CD4-positive, alpha-beta T cell treated with Interleukin-2 at 100 ng/mL for 4 hours (primary cell): ENCODE measurements around the gene DCHS1.
A peak's percentile ranks its signal among the peaks of the same experiment; 100 is the strongest.

Experiments used
- DNase-seq: peaks from one replicate; pipeline ENCODE4 v3.0.0-alpha.2; 2020; ENCODE audit warnings: low spot score

Gene DCHS1

DNA sequence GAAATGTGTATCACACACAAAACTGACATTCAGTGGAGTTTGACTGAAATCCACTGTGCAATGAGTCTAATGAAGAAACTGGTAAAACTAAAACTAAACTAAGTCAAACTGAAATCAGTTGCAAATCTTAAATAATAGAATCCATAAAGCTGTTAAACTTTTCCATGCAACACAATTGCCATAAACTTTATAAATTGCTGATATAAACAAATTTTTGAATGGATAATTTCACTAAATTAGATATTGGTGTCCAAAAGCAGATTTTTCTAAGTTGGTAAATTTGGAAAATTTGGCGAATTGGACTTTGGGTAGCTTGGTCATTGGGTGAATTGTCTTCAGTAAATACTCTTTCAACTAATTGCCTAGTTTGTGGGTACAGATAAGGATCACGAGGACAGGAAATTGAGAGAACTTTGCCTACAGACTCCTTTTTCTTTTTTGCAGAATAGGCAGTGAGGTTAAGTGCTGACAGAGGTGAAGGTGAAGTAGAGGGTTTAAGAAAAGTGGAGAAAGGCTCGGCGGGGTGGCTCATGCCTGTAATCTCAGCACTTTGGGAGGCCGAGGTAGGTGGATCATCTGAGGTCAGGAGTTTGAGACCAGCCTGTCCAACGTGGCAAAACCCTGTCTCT, 14.7 kb upstream of the DCHS1 start:
- DNase-seq, result peak; percentile 15

- DNase-seq, result peak; percentile 69
Observed at GRCh38 chr11:6667733-6668374, 12.2 kb upstream of the DCHS1 start.

DNA sequence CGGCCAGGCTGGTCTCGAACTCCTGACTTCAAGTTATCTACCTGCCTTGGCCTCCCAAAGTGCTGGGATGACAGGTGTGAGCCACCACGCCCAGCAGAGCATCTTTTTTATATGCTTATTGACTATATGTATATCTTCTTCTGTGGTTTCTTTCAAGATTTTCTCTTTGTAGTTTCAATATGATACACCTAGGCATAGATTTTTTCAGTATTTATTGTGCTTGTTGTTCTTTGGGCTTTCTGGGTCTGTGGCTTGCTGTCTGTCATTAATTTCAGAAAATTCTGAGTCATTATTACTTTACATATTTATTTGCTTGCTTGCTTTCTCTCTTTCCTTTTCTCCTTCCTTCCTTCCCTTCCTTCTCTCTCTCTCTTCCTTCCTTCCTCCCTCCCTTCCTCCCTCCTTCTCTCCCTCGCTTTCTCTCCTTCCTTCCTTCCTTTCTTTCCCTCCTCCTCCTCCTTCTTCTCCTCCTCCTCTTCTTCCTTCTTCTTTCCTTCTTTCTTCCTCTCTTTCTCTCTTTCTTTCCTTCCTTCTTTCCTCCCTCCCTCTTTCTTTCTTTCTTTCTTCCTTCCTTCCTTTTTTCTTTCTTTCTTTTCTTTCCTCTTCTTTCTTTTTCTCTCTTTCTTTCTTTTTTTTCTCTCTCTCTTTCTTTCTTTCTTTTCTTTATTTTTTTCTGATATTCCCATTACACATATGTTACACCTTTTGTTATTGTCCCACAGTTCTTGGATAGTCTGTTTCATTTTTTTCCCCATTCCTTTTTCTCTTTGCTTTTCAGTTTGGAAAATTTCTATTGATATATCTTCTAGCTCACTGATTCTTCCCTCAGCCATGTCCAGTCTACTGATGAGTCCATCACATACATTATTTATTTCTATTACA, 10.9 kb upstream of the DCHS1 start:
- peak; percentile 20 for DNase-seq

GRCh38 chr11:6664551-6664950, 8.9 kb upstream of the DCHS1 start:
- no peak for DNase-seq

GRCh38 chr11:6663794-6664469, 8.3 kb upstream of the DCHS1 start:
- DNase-seq, result no peak

- no peak for DNase-seq
Observed at GRCh38 chr11:6660712-6661111, 5.1 kb upstream of the DCHS1 start.

DNA sequence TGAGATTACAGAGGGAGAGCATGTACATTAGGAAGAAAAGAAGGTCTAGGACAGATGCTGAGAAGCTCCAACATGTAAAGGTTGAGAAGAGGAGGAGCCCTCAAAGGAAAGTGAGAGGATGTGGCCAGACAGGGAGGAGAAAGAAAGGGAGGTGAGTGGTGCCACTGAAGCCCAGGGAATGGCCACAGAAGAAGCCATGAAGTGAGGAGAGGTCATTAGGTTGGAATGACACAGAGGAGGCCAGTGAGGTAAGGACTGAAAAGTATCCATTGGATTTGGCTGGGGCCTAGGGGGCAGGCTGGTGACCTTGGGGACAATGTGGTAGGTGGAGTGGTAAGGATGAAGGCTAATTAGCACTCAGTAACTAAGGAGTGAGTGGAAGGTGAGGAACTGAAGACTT, 3.0 kb upstream of the DCHS1 start:
- no peak for DNase-seq

GRCh38 chr11:6657346-6657745, 1.7 kb upstream of the DCHS1 start:
- DNase-seq, result no peak

DNA sequence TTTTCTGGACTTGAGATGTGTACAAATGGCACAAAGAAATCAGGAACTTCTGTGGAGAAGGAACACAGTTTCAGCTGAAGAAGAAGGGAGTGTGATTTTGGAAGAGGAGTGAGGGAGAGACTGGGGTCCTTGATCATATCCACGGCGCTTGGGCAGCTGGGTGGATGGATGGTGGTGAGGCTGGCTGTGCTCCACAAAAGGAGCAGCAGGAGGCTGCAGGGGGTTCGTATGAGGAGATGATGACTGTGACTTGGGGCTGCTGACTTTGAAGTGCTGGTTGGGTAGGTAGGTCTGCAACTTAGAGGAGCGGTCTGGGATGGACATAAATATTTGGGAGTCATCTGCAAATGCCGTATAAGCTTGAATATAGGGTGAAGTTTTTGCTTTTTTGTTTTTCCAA, 1.3 kb upstream of the DCHS1 start:
- DNase-seq, result no peak

GRCh38 chr11:6656584-6656915, 941 bp upstream of the DCHS1 start:
- DNase-seq, result no peak

GRCh38 chr11:6655020-6655789, 404 bp downstream of the DCHS1 start:
- DNase-seq, result peak; percentile 35

GRCh38 chr11:6654281-6655019, 1.2 kb downstream of the DCHS1 start:
- DNase-seq, result no peak

GRCh38 chr11:6653656-6654055, 2.0 kb downstream of the DCHS1 start:
- DNase-seq, result no peak

DNA sequence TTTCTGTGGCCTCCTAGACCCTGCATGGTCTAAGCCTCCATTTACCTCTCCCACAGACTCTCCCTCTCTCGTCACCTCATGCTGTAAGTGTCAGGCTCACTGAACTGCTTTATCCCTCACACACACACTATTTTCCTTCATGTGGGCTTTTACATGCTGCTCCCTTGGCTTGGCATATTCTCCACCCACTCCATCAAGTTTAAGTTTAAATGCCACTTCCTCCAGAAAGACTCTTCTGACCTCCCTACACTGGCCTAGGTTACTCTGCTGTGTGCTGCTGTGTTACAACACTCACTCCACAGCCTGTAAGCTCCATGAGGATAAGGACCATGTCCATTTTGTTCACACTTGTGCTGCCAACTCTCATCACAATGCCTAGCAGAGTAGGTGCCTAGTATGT, 2.5 kb downstream of the DCHS1 start:
- no peak for DNase-seq

DNA sequence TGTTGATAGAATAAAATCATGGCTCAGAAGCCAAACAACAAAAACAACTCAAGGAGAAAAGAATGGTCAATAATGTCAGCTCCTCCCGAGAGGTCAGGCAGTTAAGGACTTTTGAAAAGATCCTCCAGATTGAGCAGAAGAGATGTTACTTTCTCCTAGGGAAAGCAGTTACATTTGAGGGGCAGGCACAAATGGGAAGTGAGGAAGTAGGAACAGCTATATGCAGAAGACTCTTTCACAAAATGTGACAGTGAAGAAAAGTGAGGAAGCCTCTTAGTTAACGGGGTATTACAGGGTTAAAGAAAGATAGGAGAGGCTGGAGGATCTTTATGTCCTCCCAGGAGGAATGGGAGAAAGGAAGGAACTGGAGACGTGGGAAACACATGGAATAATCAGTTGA, 3.4 kb downstream of the DCHS1 start:
- DNase-seq, result no peak

DNA sequence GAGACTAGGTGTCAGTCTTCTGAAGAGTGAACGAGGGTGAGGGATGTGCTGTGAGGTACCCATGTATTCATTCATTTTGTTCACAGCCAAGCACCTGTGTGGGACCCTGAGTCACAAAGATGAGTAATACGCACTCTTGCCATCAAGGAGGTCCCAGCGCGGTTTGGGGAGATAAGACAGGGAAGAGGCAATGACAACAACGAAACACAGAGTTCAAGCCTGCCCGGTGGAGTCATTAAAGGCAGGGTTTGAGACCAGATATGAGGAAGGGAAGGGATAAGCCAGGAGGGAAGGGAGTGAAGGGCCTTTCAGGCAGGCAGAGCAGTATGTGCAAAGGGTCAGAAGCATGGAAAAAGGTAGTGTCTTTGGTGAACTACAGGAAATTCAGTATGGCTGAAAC, 4.6 kb downstream of the DCHS1 start:
- peak; percentile 40 for DNase-seq

- DNase-seq, result no peak
Observed at GRCh38 chr11:6650104-6650503, 5.5 kb downstream of the DCHS1 start.

DNA sequence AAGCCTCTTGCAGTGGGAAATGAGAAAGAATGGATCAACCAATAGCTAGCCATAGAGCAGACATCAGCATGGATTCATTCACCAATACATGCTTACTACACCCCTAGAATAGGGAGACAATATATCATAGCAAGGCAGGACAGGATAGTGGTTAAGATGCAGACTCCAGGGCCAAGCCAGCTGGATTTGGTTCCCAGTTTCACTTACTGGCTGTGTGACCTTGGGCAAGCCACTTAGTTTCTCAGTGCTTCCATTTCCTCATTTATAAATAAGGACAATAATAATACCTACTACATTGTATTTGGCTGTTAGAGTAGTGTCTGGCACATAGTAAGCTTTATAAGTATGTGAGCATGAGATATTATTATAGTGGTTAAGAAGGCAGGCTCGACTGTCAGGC, 7.1 kb downstream of the DCHS1 start:
- DNase-seq, result no peak

GRCh38 chr11:6647836-6648235, 7.8 kb downstream of the DCHS1 start:
- DNase-seq, result no peak

DNA sequence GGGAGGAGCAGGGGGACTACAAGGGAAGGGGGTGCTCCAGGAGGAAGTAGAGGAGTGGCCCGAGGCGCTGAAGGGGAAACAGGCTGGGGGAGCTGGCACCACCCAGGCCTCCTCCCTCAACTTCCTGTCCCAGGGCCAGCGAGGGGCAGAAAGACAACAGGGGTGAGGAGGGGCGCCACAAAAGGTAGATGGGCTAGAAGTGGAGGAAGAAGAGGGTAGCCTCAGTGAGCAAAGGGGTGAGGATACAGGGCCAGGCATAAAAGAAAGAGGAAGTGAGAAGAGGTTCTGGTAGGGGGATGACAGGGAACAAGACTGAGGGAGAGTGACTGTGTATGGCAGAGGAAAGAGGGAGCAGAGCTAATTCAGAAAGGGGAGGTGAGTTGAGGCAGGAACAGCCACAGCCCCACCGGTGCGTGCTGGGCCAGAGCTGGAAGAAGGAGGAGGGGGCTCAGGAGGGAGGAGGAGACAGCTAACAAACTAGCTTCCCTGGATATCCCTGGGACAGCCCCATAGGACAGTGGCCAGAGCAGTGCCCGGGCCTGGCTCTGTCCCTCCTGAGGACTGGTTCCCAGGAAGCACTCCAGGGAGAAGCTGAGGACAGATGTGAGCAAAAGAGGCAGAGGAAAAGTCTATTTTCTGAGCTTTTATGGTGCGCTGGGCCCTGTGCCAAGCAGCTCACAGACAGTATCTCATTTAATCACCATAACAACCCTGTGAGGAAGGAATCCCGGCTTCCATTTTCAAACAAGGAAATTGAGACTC, 8.5 kb downstream of the DCHS1 start:
- DNase-seq, result peak; percentile 29

DNA sequence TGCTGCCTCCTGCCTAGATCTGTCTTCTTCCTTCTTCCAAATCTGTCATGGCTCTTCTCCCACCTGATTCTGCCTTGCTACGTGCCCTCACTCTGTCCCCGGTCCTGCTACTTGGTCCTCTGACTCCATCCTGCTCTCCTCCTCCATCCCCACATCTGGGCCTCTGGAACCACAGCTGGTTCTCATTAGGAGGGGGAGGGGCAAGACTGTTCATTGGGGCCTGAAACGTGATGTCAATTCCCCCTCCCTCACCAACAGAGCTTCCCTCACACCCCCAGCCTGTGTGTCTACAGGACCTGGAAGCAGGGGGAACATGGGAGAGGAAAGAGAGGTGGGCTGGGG, 9.1 kb downstream of the DCHS1 start:
- DNase-seq, result no peak
